ENCODE results near the gene USP24.

DNA sequence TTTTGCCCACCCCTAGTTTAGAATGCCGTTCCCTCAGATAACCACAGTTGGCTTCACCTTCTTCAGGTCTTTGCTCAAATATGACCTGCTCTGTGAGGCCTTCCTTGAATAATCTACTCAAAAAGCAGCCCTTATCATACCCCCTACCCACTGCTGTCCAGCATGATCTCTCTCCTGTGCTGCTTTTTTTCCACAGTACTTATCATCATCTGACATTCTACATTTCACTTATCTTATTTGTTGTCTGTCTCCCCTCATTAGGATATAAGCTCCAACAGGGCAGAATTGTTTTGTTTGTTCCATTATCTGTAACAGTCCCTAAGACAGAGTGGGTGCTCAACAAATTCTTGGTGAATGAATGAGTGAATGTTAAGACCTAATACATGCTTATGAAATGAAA lies 18.1 kb downstream of the USP24 start:
- TF ChIP-seq, protein P1, sequence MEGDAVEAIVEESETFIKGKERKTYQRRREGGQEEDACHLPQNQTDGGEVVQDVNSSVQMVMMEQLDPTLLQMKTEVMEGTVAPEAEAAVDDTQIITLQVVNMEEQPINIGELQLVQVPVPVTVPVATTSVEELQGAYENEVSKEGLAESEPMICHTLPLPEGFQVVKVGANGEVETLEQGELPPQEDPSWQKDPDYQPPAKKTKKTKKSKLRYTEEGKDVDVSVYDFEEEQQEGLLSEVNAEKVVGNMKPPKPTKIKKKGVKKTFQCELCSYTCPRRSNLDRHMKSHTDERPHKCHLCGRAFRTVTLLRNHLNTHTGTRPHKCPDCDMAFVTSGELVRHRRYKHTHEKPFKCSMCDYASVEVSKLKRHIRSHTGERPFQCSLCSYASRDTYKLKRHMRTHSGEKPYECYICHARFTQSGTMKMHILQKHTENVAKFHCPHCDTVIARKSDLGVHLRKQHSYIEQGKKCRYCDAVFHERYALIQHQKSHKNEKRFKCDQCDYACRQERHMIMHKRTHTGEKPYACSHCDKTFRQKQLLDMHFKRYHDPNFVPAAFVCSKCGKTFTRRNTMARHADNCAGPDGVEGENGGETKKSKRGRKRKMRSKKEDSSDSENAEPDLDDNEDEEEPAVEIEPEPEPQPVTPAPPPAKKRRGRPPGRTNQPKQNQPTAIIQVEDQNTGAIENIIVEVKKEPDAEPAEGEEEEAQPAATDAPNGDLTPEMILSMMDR (IDR thresholded peaks at IDR 0.05) = no peak
- TF ChIP-seq POLR2A (IDR thresholded peaks at IDR 0.05) = no peak
- TF ChIP-seq EP300 (IDR thresholded peaks at IDR 0.05) = no peak
